ENCODE measurements around the gene ADPRH.

- no peak for TF ChIP-seq GABPA (IDR thresholded peaks at IDR 0.05; ENCODE audit: low read depth)
- no peak for TF ChIP-seq CTCF (IDR thresholded peaks at IDR 0.05 in 2 of 3, conservative IDR thresholded peaks at IDR 0.05 in 1 of 3; ENCODE audit: control insufficient read depth in 2 of 3, extremely low read depth in 1 of 3, insufficient read depth in 1 of 3, low read depth in 3 of 3, low read length in 3 of 3)
- no peak for TF ChIP-seq POLR2AphosphoS5 (IDR thresholded peaks at IDR 0.05; ENCODE audit: low read length)
- TF ChIP-seq EP300 (IDR thresholded peaks at IDR 0.05; ENCODE audit: borderline replicate concordance in 1 of 2, control insufficient read depth in 1 of 2, low read depth in 2 of 2, low read length in 2 of 2): no peak
- no peak for TF ChIP-seq MAX (IDR thresholded peaks at IDR 0.05; ENCODE audit: low read depth, low read length)
- TF ChIP-seq CREM (IDR thresholded peaks at IDR 0.05; ENCODE audit: low read depth): no peak
- no peak for TF ChIP-seq BRCA1 (IDR thresholded peaks at IDR 0.05; ENCODE audit: low read depth, low read length)
- no peak for TF ChIP-seq ZBTB33 (IDR thresholded peaks at IDR 0.05)
Measured at GRCh38 chr3:119601154-119601553, 21.9 kb downstream of the ADPRH start.
